Activated T-cell treated with anti-CD3 and anti-CD28 coated beads, Interleukin-2, amount 50 U/mL, for 4 hours (primary cell): ENCODE results near the gene CPNE6. TPM values are rescaled to one million over a fixed set of nuclear protein-coding genes. Genes with fewer than 3 reads are reported as not detected.

Source experiments
- ATAC-seq, 2 donors: fragments of 200-7000 bp; cut with Tn5 transposase; one replicate each; pipeline ENCODE4 v1.10.0; 2021
- DNase-seq: peaks from one replicate; pipeline ENCODE4 v3.0.0-alpha.2; 2020
- H3K27me3 Mint-ChIP-seq: one replicate; pipeline ENCODE4 v1.8.0; 2021; ENCODE audit warnings: low read depth, mixed read lengths
- H3K36me3 Mint-ChIP-seq: one replicate; pipeline ENCODE4 v1.8.0; 2022; ENCODE audit warnings: mixed read lengths; ENCODE audit not compliant: insufficient read depth
- H3K4me1 Mint-ChIP-seq: one replicate; pipeline ENCODE4 v1.8.0; 2021; ENCODE audit warnings: low read depth, mixed read lengths
- H3K4me3 Mint-ChIP-seq: one replicate; pipeline ENCODE4 v1.8.0; 2021; ENCODE audit warnings: mild to moderate bottlenecking, moderate library complexity, mixed read lengths
- H3K9me3 Mint-ChIP-seq: one replicate; pipeline ENCODE4 v1.8.0; 2021; ENCODE audit warnings: mixed read lengths
- total RNA-seq, 3 donors: library from RNA; stranded (reverse); gene quantifications; one replicate each; pipeline ENCODE4 v1.2.1, GENCODE V29; 2021

The CPNE6 gene
- total RNA-seq, 3 donors from 2014 or later: not detected

GRCh38 chr14:24070285-24071143 is 848 bp upstream of the CPNE6 start:
- H3K4me1 Mint-ChIP-seq: peaks cover 11% of the 10 kb centered on the region
- no peak for ATAC-seq
- no peaks in the 10 kb centered on the region for H3K9me3 Mint-ChIP-seq
- no peak for DNase-seq
- H3K4me3 Mint-ChIP-seq: no peak overlapping the region
- peaks cover 3% of the 10 kb centered on the region for H3K36me3 Mint-ChIP-seq
- H3K27me3 Mint-ChIP-seq: peaks cover 4% of the 10 kb centered on the region

- Mint-ChIP-seq H3K36me3 (peaks cover 3% of the 10 kb centered on the region), H3K9me3 (no peaks in the 10 kb centered on the region), H3K4me1 (peaks cover 11% of the 10 kb centered on the region), H3K4me3 (no peak overlapping the region), H3K27me3 (peaks cover 4% of the 10 kb centered on the region)
- DNase-seq (no peak), ATAC-seq (no peak)
These were observed 571 bp downstream of the CPNE6 start for GRCh38 chr14:24071836-24072430.

GRCh38 chr14:24072436-24072835 is 1.1 kb downstream of the CPNE6 start:
- peaks cover 11% of the 10 kb centered on the region for H3K4me1 Mint-ChIP-seq
- peaks cover 4% of the 10 kb centered on the region for H3K27me3 Mint-ChIP-seq
- ATAC-seq: no peak
- H3K36me3 Mint-ChIP-seq: peaks cover 2% of the 10 kb centered on the region
- DNase-seq: no peak
- H3K9me3 Mint-ChIP-seq: no peaks in the 10 kb centered on the region
- H3K4me3 Mint-ChIP-seq: no peak overlapping the region

GRCh38 chr14:24072881-24073877 is 1.8 kb downstream of the CPNE6 start:
- no peaks in the 10 kb centered on the region for H3K36me3 Mint-ChIP-seq
- DNase-seq (no peak), ATAC-seq (no peak)
- H3K9me3 Mint-ChIP-seq: no peaks in the 10 kb centered on the region
- H3K4me3 Mint-ChIP-seq: no peak overlapping the region
- peaks cover 4% of the 10 kb centered on the region for H3K27me3 Mint-ChIP-seq
- peaks cover 11% of the 10 kb centered on the region for H3K4me1 Mint-ChIP-seq

GRCh38 chr14:24074625-24075484 is 3.5 kb downstream of the CPNE6 start:
- H3K27me3 Mint-ChIP-seq: peaks cover 4% of the 10 kb centered on the region
- ATAC-seq (no peak), DNase-seq (no peak)
- peaks cover 13% of the 10 kb centered on the region for H3K4me1 Mint-ChIP-seq
- no peaks in the 10 kb centered on the region for H3K36me3 Mint-ChIP-seq
- no peaks in the 10 kb centered on the region for H3K9me3 Mint-ChIP-seq
- H3K4me3 Mint-ChIP-seq: no peak overlapping the region

GRCh38 chr14:24075485-24076301 is 4.3 kb downstream of the CPNE6 start:
- ATAC-seq (no peak), DNase-seq (no peak)
- Mint-ChIP-seq H3K4me1 (peaks cover 15% of the 10 kb centered on the region), H3K36me3 (no peaks in the 10 kb centered on the region), H3K27me3 (peaks cover 4% of the 10 kb centered on the region), H3K9me3 (no peaks in the 10 kb centered on the region), H3K4me3 (no peak overlapping the region)

- no peak overlapping the region for H3K4me3 Mint-ChIP-seq
- peaks cover 13% of the 10 kb centered on the region for H3K4me1 Mint-ChIP-seq
- H3K36me3 Mint-ChIP-seq: no peaks in the 10 kb centered on the region
- no peak for ATAC-seq
- H3K27me3 Mint-ChIP-seq: no peaks in the 10 kb centered on the region
- no peaks in the 10 kb centered on the region for H3K9me3 Mint-ChIP-seq
- no peak for DNase-seq
These were observed 4.9 kb downstream of the CPNE6 start for GRCh38 chr14:24076302-24076601.

GRCh38 chr14:24077086-24077485 is 5.7 kb downstream of the CPNE6 start:
- ATAC-seq: no peak
- Mint-ChIP-seq H3K27me3 (no peaks in the 10 kb centered on the region), H3K36me3 (no peaks in the 10 kb centered on the region), H3K4me3 (no peak overlapping the region), H3K9me3 (no peaks in the 10 kb centered on the region), H3K4me1 (peaks cover 17% of the 10 kb centered on the region)
- DNase-seq: no peak

GRCh38 chr14:24078146-24078545 is 6.8 kb downstream of the CPNE6 start:
- ATAC-seq (no peak), DNase-seq (no peak)
- Mint-ChIP-seq H3K9me3 (no peaks in the 10 kb centered on the region), H3K27me3 (no peaks in the 10 kb centered on the region), H3K36me3 (no peaks in the 10 kb centered on the region), H3K4me1 (peaks cover 19% of the 10 kb centered on the region), H3K4me3 (no peak overlapping the region)

- DNase-seq (no peak), ATAC-seq (no peak)
- no peaks in the 10 kb centered on the region for H3K9me3 Mint-ChIP-seq
- H3K4me1 Mint-ChIP-seq: peaks cover 19% of the 10 kb centered on the region
- H3K27me3 Mint-ChIP-seq: no peaks in the 10 kb centered on the region
- no peaks in the 10 kb centered on the region for H3K36me3 Mint-ChIP-seq
- H3K4me3 Mint-ChIP-seq: no peak overlapping the region
These were observed 8.3 kb downstream of the CPNE6 start for GRCh38 chr14:24079491-24080141.

- no peaks in the 10 kb centered on the region for H3K36me3 Mint-ChIP-seq
- peak overlapping the region; percentile 79 for H3K4me3 Mint-ChIP-seq
- DNase-seq: no peak
- no peak for ATAC-seq
- no peaks in the 10 kb centered on the region for H3K9me3 Mint-ChIP-seq
- no peaks in the 10 kb centered on the region for H3K27me3 Mint-ChIP-seq
- peaks cover 19% of the 10 kb centered on the region for H3K4me1 Mint-ChIP-seq
These were observed 8.8 kb downstream of the CPNE6 start for GRCh38 chr14:24080142-24080530.

GRCh38 chr14:24080888-24081738 is 9.8 kb downstream of the CPNE6 start:
- Mint-ChIP-seq H3K36me3 (no peaks in the 10 kb centered on the region), H3K4me3 (peak overlapping the region; percentile 79), H3K27me3 (no peaks in the 10 kb centered on the region), H3K9me3 (no peaks in the 10 kb centered on the region), H3K4me1 (peaks cover 19% of the 10 kb centered on the region)
- ATAC-seq: peak; percentile 94 to 95
- peak; percentile 55 for DNase-seq
